K562 (cell line): Measurements from ENCODE around the gene ALOX12. TPM values are rescaled to one million over a fixed set of nuclear protein-coding genes. Genes with fewer than 3 reads are reported as not detected.

Experiments
- ATAC-seq: fragments of 200-7000 bp; cut with Tn5 transposase; 3 replicates; pipeline ENCODE4 v1.9.1; 2020; ENCODE audit warnings: moderate library complexity
- BruUV-seq: library from RNA; stranded (reverse); fragments of 400-500 nt; replicated peaks from 2 replicates; lab custom pipeline; 2021; lab: Mats Ljungman, UMichigan
- CTCF ChIA-PET: fragments of 300-600 bp; formaldehyde crosslinking; extraction: SDS; loops from one replicate; lab custom pipeline; 2021; ENCODE audit warnings: low intra/inter-chr PET ratio; lab: Yijun Ruan, JAX
- POLR2A ChIA-PET: fragments of 300-600, 350-650 bp; sonication (Branson Sonifier 250); formaldehyde crosslinking; extraction: SDS; loops from one replicate; lab custom pipeline; 2021; ENCODE audit warnings: antibody characterized with exemption, inconsistent platforms; lab: Yijun Ruan, JAX
- DNase-seq, 4 experiments: peaks; one replicate each; pipeline versions ENCODE4 v3.0.0 to v3.0.0-alpha.2; 2011 to 2018; ENCODE audit warnings: low spot score in 3 of 4, mixed read lengths in 3 of 4; ENCODE audit errors: extremely low read depth in 1 of 4
- FAIRE-seq: peaks from 2 replicates; lab custom pipeline; 2011; peaks lifted over from hg19 to GRCh38; lab: Jason Lieb, UNC
- H2AFZ ChIP-seq: 2 replicates; pipeline ENCODE4 v1.6.0; 2011; ENCODE audit warnings: low read depth, low read length, control low read depth, inconsistent platforms
- H3K27ac ChIP-seq: fragments of 200-600 bp; 3 replicates; pipeline ENCODE4 v1.8.0; 2011; ENCODE audit warnings: low read depth, mild to moderate bottlenecking, control low read depth, inconsistent platforms, low read length, moderate library complexity, mixed read lengths; ENCODE audit errors: extremely low read depth
- H3K27me3 ChIP-seq, 2 experiments: fragments of 300-600 bp in 1 of 2; 2 replicates in 1 of 2; 3 replicates in 1 of 2; pipeline versions ENCODE4 v1.6.0 to v1.8.0; 2011; ENCODE audit warnings: inconsistent platforms in 2 of 2, low read length in 2 of 2, mild to moderate bottlenecking in 1 of 2, mixed read lengths in 1 of 2, moderate library complexity in 1 of 2; ENCODE audit not compliant: control insufficient read depth in 2 of 2, insufficient read depth in 2 of 2
- H3K36me3 ChIP-seq: fragments of 300-600 bp; 3 replicates; pipeline ENCODE4 v1.8.0; 2011; ENCODE audit warnings: mild to moderate bottlenecking, low read length, inconsistent platforms; ENCODE audit not compliant: control insufficient read depth, insufficient read depth
- H3K4me1 ChIP-seq, 2 experiments: fragments of 200-600 bp in 1 of 2; replicated peaks in 1 of 2; 2 replicates in 1 of 2; 3 replicates in 1 of 2; pipeline versions ENCODE4 v1.5.1 to v1.8.0; 2011; ENCODE audit warnings: inconsistent platforms in 2 of 2, low read length in 2 of 2, mild to moderate bottlenecking in 1 of 2, mixed read lengths in 1 of 2, moderate library complexity in 1 of 2; ENCODE audit not compliant: control insufficient read depth in 2 of 2, insufficient read depth in 2 of 2
- H3K4me2 ChIP-seq: 2 replicates; pipeline ENCODE4 v1.6.1; 2011; ENCODE audit warnings: low read length, control low read depth, inconsistent platforms, mixed read lengths; ENCODE audit not compliant: insufficient read depth
- H3K4me3 ChIP-seq: fragments of 200-600 bp; sonication (generic), shearing (Covaris generic); 2 replicates; pipeline ENCODE4 v1.5.1; 2016; ENCODE audit warnings: control low read depth, inconsistent platforms
- H3K79me2 ChIP-seq: fragments of 200-600 bp; 3 replicates; pipeline ENCODE4 v1.8.0; 2011; ENCODE audit warnings: low read length, inconsistent platforms; ENCODE audit not compliant: control insufficient read depth, insufficient read depth
- H3K9ac ChIP-seq, 2 experiments: 2 replicates each; pipeline versions ENCODE4 v1.6.0 to v1.6.1; 2011; ENCODE audit warnings: low read depth in 2 of 2, low read length in 2 of 2, control low read depth in 1 of 2, inconsistent platforms in 1 of 2, mild to moderate bottlenecking in 1 of 2, mixed read lengths in 1 of 2; ENCODE audit not compliant: insufficient read depth in 1 of 2
- H3K9me1 ChIP-seq: one replicate; pipeline ENCODE4 v1.6.0; 2011; ENCODE audit warnings: inconsistent platforms, mild to moderate bottlenecking, low read length, moderate library complexity; ENCODE audit not compliant: control insufficient read depth, insufficient read depth
- H3K9me3 ChIP-seq: replicated peaks from 2 replicates; pipeline ENCODE4 v1.5.1; 2011; ENCODE audit warnings: low read depth, low read length, inconsistent platforms; ENCODE audit not compliant: control insufficient read depth, insufficient read depth
- H4K20me1 ChIP-seq: replicated peaks from 2 replicates; pipeline ENCODE4 v1.6.1; 2011; ENCODE audit warnings: low read length, inconsistent platforms, mixed read lengths; ENCODE audit not compliant: control insufficient read depth, insufficient read depth
- ATF7 ChIP-seq: fragments of 450-650 bp; IDR thresholded peaks from 2 replicates; pipeline ENCODE4 v1.7.1; 2014; ENCODE audit warnings: mild to moderate bottlenecking, moderate library complexity
- BDP1 ChIP-seq: IDR thresholded peaks from 3 replicates; pipeline ENCODE4 v1.6.1; 2011; ENCODE audit not compliant: insufficient read length, insufficient read depth
- CTBP1 ChIP-seq: fragments of 450-650 bp; IDR thresholded peaks from 2 replicates; pipeline ENCODE4 v1.6.1; 2016; ENCODE audit warnings: borderline replicate concordance
- ESRRA ChIP-seq: fragments of 450-650 bp; IDR thresholded peaks from 2 replicates; pipeline ENCODE4 v1.6.1; 2014; ENCODE audit warnings: low read depth, mild to moderate bottlenecking, moderate library complexity, borderline replicate concordance
- HDAC2 ChIP-seq: fragments of 450-650 bp; IDR thresholded peaks from 2 replicates; pipeline ENCODE4 v1.6.1; 2016; ENCODE audit warnings: mild to moderate bottlenecking
- KAT7 ChIP-seq: sonication (generic); formaldehyde crosslinking; IDR thresholded peaks from 2 replicates; pipeline ENCODE4 v1.8.0; 2022; ENCODE audit warnings: missing genetic modification reagents, mild to moderate bottlenecking, borderline replicate concordance
- NR2C1 ChIP-seq, 2 experiments: fragments of 450-650 bp; IDR thresholded peaks; 2 replicates each; pipeline ENCODE4 v1.6.1; 2017; ENCODE audit warnings: mild to moderate bottlenecking in 2 of 2, antibody characterized with exemption in 1 of 2, inconsistent platforms in 1 of 2, missing compliant biosample characterization in 1 of 2, missing genetic modification characterization in 1 of 2
- NR2C2 ChIP-seq, 2 experiments: fragments of 200-800 bp in 1 of 2; sonication (Bioruptor generic) in 1 of 2; sonication (generic) in 1 of 2; formaldehyde crosslinking in 1 of 2; IDR thresholded peaks; 2 replicates each; pipeline versions ENCODE4 v1.6.1 to v1.8.0; 2016 to 2022; ENCODE audit warnings: mild to moderate bottlenecking in 1 of 2, missing compliant biosample characterization in 1 of 2, missing genetic modification characterization in 1 of 2, missing genetic modification reagents in 1 of 2
- NRF1 ChIP-seq, 2 experiments: fragments of 450-650 bp; IDR thresholded peaks in 1 of 2; conservative IDR thresholded peaks in 1 of 2; 2 replicates each; pipeline ENCODE4 v1.6.1; 2014; ENCODE audit warnings: mild to moderate bottlenecking in 2 of 2
- PRPF4 ChIP-seq: fragments of 200-400 bp; formaldehyde crosslinking; IDR thresholded peaks from one replicate; pipeline ENCODE4 v1.6.1; 2017; ENCODE audit warnings: low read length, low read depth, mild to moderate bottlenecking; ENCODE audit not compliant: insufficient read depth, poor library complexity, severe bottlenecking
- TAF1 ChIP-seq: IDR thresholded peaks from 2 replicates; pipeline ENCODE4 v1.6.1; 2011; ENCODE audit warnings: mild to moderate bottlenecking, low read length, moderate library complexity; ENCODE audit not compliant: insufficient read depth, control insufficient read depth, severe bottlenecking; ENCODE audit errors: extremely low read depth
- ZFX ChIP-seq: sonication (generic); formaldehyde crosslinking; IDR thresholded peaks from 2 replicates; pipeline ENCODE4 v1.8.0; 2022; ENCODE audit warnings: mild to moderate bottlenecking, missing genetic modification reagents, moderate library complexity
- ZNF592 ChIP-seq: fragments of 450-650 bp; IDR thresholded peaks from 2 replicates; pipeline ENCODE4 v1.6.1; 2017; ENCODE audit warnings: antibody characterized with exemption, mild to moderate bottlenecking
- ZNF764 ChIP-seq: fragments of 250-450 bp; sonication (Bioruptor Pico); IDR thresholded peaks from 2 replicates; pipeline ENCODE4 v1.4.0; 2020; ENCODE audit warnings: low read depth, mild to moderate bottlenecking, moderate library complexity
- WGBS: fragments of 100-300 bp; shearing (Covaris generic); methylation state at CpG from one replicate; pipeline ENCODE4 v1.1.6; 2016; ENCODE audit warnings: low coverage, mixed read lengths; ENCODE audit not compliant: insufficient coverage; ENCODE audit errors: missing lambda C conversion rate; 5-methylcytosine and 5-hydroxymethylcytosine counted together
- in situ Hi-C: fragments of 300-500 bp; cut with MboI; formaldehyde crosslinking; loops from 4 replicates; pipeline ENCODE4 v1.15.0; 2018; ENCODE audit warnings: inconsistent platforms, mixed read lengths
- intact Hi-C: fragments of 100-400 bp; cut with micrococcal nuclease; formaldehyde crosslinking; loops from 2 replicates; pipeline ENCODE4 v1.14.2; 2022
- polyA plus RNA-seq, 8 experiments: library from polyadenylated mRNA; depleted of rRNA in 4 of 8; stranded (reverse) in 5 of 8; unstranded in 3 of 8; fragments of >200 nt; fragmentation: Nextera tagmentation in 2 of 8; fragmentation: Illumina TruSeq in 1 of 8; extraction: Ambion mirVana in 2 of 8; extraction: Trizol in 1 of 8; gene quantifications; 2 replicates each; pipeline versions ENCODE4 v1.2.1 to v1.2.3, GENCODE V29; 2011 to 2014; ENCODE audit warnings: inconsistent platforms in 1 of 8, missing spikeins in 1 of 8
- total RNA-seq, 7 experiments: library from RNA; depleted of rRNA in 6 of 7; stranded (reverse); fragments of >200 nt in 6 of 7; fragmentation: Illumina TruSeq in 2 of 7; extraction: Trizol in 2 of 7; gene quantifications; 2 replicates each; pipeline versions ENCODE4 v1.2.1 to v1.2.3, GENCODE V29; 2011 to 2021; ENCODE audit warnings: low replicate concordance in 1 of 7

ALOX12 gene
- total and polyA plus RNA-seq, 9 of the 15 experiments (the other 6 are each of a cell fraction or from before 2014, with no cell fraction given) = 0.09 to 1.1 (median 0.47) TPM; not detected in 1

- Histone ChIP-seq H4K20me1 (no peaks in the 10 kb centered on the region), H3K9me1 (no peaks in the 10 kb centered on the region), H3K9me3 (no peaks in the 10 kb centered on the region), H2AFZ (peak overlapping the region; percentile 79), H3K4me2 (peak overlapping the region; percentile 45), H3K79me2 (peaks cover 26% of the 10 kb centered on the region), H3K4me3 (no peak overlapping the region), H3K9ac (peak overlapping the region; percentile 67 to 86), H3K27ac (peak overlapping the region; percentile 96), H3K4me1 (peaks cover 46 to 64% of the 10 kb centered on the region in 2 experiments), H3K27me3 (no peaks in the 10 kb centered on the region), H3K36me3 (no peaks in the 10 kb centered on the region)
- DNase-seq = peak; percentile 36 to 74 (median 41)
- no TSS peak for BruUV-seq
- intact Hi-C loops (no loop called here), in situ Hi-C loops (no loop called here)
- peak; percentile 21 for TF ChIP-seq TAF1
- peak; percentile 62 for TF ChIP-seq ZFX (CRISPR knock-in tag)
- TF ChIP-seq CTBP1 = 0 out of 2 replicates have a peak, but pooled peaks have one; percentile 15
- no peak for TF ChIP-seq BDP1
- peak; percentile 15; the same call in 1 of the 2 replicates for TF ChIP-seq NR2C2 (CRISPR knock-in tag; IDR thresholded peaks at IDR 0.05)
- peak; percentile 52; the same call in 1 of the 2 replicates for TF ChIP-seq NR2C2 (tag; IDR thresholded peaks at IDR 0.05)
- no peak for TF ChIP-seq PRPF4
- TF ChIP-seq KAT7 (CRISPR knock-in tag) = peak; percentile 26; the same call in 1 of the 2 replicates
- no peak for TF ChIP-seq HDAC2
- 0 out of 4 replicates have a peak, but pooled peaks of 1 of the 2 experiments have one; percentile 14 for TF ChIP-seq NRF1 (conservative IDR thresholded peaks at IDR 0.05 in 1 of 2, IDR thresholded peaks at IDR 0.05 in 1 of 2)
- 0 out of 2 replicates have a peak, but pooled peaks have one; percentile 25 for TF ChIP-seq ATF7
- TF ChIP-seq NR2C1 (IDR thresholded peaks at IDR 0.05) = peak; percentile 84
- peak; percentile 79 for TF ChIP-seq NR2C1 (tag; IDR thresholded peaks at IDR 0.05)
- TF ChIP-seq ZNF764 (CRISPR knock-in tag) = no peak
- 0 out of 2 replicates have a peak, but pooled peaks have one; percentile 19 for TF ChIP-seq ZNF592
- TF ChIP-seq ESRRA = peak; percentile 81
- 37% methylated on average over 16 of the region's 20 CpGs for WGBS
- ChIA-PET POLR2A (interaction anchor here (0.6 to 0.7 kb wide), 3 partner anchors 11 to 379 kb away, joined by 3 read pairs; no protein-coding TSS in a partner anchor), CTCF (interaction anchor here (0.6 kb wide), 1 partner anchor 972 kb away, joined by 3 read pairs; no protein-coding TSS in a partner anchor)
- ATAC-seq = no peak
- FAIRE-seq = peak; percentile 55
These were observed 21.3 kb downstream of the ALOX12 start for GRCh38 chr17:7016886-7017826.
